GM12864 (cell line): ENCODE data around the gene HPD.
"Not testable (repeated sequence)": the region's sequence is repeated elsewhere in the genome, so short reads cannot be mapped to it uniquely, and the experiment has no call there.

Experiments
- DNase-seq: peaks from one replicate; pipeline ENCODE4 v3.0.0-alpha.2; 2011; ENCODE audit warnings: low read depth
- H3K4me3 ChIP-seq: 2 replicates; pipeline ENCODE4 v1.5.1; 2011; ENCODE audit warnings: mild to moderate bottlenecking, low read depth, low read length, control low read depth
- TF ChIP-seq, protein P1 (sequence below): IDR thresholded peaks from 2 replicates; pipeline ENCODE4 v1.5.1; 2011; ENCODE audit warnings: low read depth, mild to moderate bottlenecking, moderate library complexity, low read length, control low read depth, inconsistent platforms; ENCODE audit errors: missing control alignments

The HPD gene

GRCh38 chr12:121893961-121894460 is 35.4 kb upstream of the HPD start:
- TF ChIP-seq, protein P1, sequence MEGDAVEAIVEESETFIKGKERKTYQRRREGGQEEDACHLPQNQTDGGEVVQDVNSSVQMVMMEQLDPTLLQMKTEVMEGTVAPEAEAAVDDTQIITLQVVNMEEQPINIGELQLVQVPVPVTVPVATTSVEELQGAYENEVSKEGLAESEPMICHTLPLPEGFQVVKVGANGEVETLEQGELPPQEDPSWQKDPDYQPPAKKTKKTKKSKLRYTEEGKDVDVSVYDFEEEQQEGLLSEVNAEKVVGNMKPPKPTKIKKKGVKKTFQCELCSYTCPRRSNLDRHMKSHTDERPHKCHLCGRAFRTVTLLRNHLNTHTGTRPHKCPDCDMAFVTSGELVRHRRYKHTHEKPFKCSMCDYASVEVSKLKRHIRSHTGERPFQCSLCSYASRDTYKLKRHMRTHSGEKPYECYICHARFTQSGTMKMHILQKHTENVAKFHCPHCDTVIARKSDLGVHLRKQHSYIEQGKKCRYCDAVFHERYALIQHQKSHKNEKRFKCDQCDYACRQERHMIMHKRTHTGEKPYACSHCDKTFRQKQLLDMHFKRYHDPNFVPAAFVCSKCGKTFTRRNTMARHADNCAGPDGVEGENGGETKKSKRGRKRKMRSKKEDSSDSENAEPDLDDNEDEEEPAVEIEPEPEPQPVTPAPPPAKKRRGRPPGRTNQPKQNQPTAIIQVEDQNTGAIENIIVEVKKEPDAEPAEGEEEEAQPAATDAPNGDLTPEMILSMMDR = no peak
- H3K4me3 ChIP-seq = no peak overlapping the region
- no peak for DNase-seq

GRCh38 chr12:121892673-121893561 is 34.3 kb upstream of the HPD start:
- H3K4me3 ChIP-seq = no peak overlapping the region
- TF ChIP-seq, protein P1 = no peak
- no peak for DNase-seq

DNA sequence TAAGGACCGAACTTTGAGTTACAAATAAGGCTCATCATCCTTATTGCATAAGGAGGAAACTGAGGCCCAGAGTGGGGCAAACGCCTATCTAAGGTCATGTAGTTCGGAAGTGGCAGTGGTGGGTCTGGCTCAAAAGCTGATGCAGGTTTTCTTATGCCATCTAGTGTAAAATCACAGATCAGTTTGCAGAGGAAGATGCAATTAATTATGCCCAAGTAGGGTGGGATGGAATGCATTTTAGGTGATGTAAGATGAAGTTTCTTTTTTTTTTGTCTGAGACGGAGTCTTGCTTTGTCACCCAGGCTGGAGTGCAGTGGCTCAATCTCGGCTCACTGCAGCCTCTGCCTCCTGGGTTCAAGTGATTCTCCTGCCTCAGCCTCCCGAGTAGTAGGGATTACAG is 31.0 kb upstream of the HPD start:
- peak overlapping the region; percentile 72 for H3K4me3 ChIP-seq
- DNase-seq = not testable (repeated sequence)

DNA sequence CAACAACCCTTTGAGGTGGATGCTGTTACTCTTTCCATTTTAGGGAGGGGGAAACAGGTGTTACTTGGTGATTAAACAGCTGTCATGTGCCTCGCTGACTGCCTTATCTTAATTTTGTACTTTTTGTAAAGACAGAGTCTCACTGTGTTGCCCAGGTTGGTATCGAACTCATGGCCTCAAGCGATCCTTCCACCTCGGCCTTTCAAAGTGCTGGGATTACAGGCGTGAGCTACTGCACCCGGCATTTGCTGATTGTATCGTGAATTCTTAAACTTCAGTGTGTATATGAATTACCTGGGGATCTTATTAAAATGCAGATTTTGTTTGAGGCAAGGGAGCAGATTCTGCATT is 30.6 kb upstream of the HPD start:
- no peak for DNase-seq
- peak overlapping the region; percentile 72 for H3K4me3 ChIP-seq
- TF ChIP-seq, protein P1 = no peak

DNA sequence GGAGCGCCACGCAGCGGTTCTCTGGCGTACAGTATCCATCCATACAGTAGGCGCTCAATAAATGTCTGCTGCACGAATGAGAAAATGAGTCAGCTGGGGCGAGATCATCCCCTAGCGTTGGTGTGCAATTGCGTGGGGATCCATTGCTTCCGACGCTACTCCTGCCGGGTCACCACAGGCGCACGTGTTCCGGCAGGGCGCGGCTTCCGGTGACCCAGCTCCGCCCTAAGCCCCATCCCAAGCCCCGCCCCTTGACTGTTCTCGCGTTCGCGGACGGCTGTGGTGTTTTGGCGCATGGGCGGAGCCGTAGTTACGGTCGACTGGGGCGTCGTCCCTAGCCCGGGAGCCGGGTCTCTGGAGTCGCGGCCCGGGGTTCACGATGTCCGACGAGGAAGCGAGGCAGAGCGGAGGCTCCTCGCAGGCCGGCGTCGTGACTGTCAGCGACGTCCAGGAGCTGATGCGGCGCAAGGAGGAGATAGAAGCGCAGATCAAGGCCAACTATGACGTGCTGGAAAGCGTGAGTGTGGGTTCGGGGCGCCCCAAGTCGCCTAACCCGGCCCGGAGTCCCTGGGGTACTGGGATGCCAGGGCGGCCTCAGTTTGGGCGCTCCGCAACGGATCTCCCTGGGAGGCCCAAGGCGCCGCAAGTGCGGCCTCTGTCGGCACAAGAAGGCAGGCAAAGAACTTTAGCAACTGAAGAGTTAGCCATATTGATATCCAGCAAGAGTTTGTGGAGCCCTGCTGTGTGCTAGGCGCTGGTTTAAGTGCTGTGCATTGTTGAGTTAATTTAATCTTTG is 30.0 kb upstream of the HPD start, which contains the start of gene PSMD9:
TSS of gene PSMD9 (plus strand) at position 313 of the 796 bp plus-strand sequence. CDS start at position 380, 67 bp downstream.
- DNase-seq = peak; percentile 93
- peak within 1 kb of the TSS; percentile 72 for H3K4me3 ChIP-seq
- TF ChIP-seq, protein P1 = peak; percentile 72

- TF ChIP-seq, protein P1 = no peak
- peak overlapping the region; percentile 72 for H3K4me3 ChIP-seq
- no peak for DNase-seq
Measured at GRCh38 chr12:121888083-121888477, 29.4 kb upstream of the HPD start.

DNA sequence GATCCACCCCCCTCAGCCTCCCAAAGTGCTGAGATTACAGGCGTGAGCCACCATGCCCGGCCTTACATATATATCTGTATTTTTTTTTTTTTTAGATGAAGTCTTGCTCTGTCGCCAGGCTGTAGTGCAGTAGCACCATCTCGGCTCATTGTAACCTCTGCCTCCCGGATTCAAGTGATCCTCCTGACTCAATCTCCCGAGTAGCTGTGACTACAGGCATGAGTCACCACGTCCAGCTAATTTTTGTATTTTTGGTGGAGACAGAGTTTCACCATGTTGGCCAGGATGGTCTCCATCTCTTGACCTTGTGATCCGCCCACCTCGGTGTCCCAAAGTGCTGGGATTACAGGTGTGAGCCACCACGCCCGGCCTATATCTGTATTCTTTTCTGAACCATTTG is 26.5 kb upstream of the HPD start:
- not testable (repeated sequence) for H3K4me3 ChIP-seq, DNase-seq

- H3K4me3 ChIP-seq = no peak overlapping the region
- no peak for DNase-seq
- TF ChIP-seq, protein P1 = no peak
Measured at GRCh38 chr12:121883315-121883660, 24.6 kb upstream of the HPD start.

DNA sequence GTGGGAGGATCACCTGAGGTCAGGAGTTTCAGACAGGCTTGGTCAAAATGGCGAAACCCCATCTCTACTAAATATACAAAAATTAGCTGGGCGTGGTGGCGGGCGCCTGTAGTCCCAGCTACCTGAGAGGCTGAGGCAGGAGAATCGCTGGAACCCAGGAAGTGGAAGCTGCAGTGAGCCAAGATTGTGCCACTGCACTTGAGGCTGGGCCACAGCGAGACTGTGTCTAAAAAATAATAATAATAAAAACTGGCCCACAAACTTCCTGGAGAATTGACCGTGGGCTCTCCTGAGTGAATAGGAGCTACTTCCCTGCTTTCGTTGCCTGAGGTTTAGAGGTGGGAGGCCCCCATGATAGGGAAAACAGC is 17.4 kb upstream of the HPD start:
- not testable (repeated sequence) for DNase-seq, H3K4me3 ChIP-seq
